ENCODE measurements around the gene DHX8.

Gene DHX8

GRCh38 chr17:43542859-43543258, 59.1 kb downstream of the DHX8 start:
- in situ Hi-C loops (cut with MboI; ENCODE audit: low pct_unique_long_range_greater_than_20kb, low sequenced_read_pairs), result no loop called here
- DNase-seq, result no peak

DNA sequence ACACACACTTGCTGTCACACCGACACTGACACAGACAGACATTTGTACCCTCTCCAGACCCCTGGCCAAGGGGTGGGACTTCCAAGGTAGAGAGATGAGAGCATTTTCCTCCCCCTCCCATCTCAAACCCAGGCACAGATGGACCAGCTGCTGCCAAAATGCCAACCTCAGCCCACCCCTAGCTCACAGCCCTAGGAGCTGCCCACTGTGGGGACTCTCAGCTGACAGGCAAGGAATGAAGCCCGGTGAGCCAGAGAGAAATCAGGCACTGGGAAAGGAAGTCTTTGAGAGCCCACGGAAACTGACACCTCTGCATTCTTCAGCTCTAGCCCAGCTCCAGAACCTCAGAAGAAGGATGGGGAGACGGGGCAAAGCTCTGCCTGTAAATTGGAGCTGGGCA, 59.5 kb downstream of the DHX8 start:
- in situ Hi-C loops (cut with MboI; ENCODE audit: low pct_unique_long_range_greater_than_20kb, low sequenced_read_pairs), result no loop called here
- no peak for DNase-seq

- in situ Hi-C loops (cut with MboI; ENCODE audit: low pct_unique_long_range_greater_than_20kb, low sequenced_read_pairs), result no loop called here
- peak; percentile 54 for DNase-seq
Measured at GRCh38 chr17:43543771-43544575, 60.2 kb downstream of the DHX8 start.

DNA sequence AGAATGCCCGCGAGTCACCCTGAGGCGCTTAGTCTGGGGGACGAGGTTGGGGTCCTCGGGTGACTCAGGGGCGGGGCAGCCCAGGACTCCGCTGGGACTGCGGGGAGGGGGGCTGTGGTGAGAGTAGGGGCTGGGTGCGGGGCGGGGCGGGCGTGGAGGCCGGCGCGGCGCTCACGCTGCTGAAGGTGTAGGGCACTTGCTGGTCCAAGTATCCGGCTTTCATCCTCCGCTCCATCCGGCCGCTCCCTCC, 61.5 kb downstream of the DHX8 start:
- DNase-seq, result peak; percentile 23
- in situ Hi-C loops (cut with MboI; ENCODE audit: low pct_unique_long_range_greater_than_20kb, low sequenced_read_pairs), result no loop called here

GRCh38 chr17:43546319-43547188, 62.8 kb downstream of the DHX8 start, which contains the start of gene ETV4:
Gene ETV4, minus strand, starts transcription at chr17:43546340. Its CDS starts 723 bp downstream, at chr17:43545617.
- in situ Hi-C loops (cut with MboI; ENCODE audit: low pct_unique_long_range_greater_than_20kb, low sequenced_read_pairs), result no loop called here
- DNase-seq, result peak; percentile 98

DNA sequence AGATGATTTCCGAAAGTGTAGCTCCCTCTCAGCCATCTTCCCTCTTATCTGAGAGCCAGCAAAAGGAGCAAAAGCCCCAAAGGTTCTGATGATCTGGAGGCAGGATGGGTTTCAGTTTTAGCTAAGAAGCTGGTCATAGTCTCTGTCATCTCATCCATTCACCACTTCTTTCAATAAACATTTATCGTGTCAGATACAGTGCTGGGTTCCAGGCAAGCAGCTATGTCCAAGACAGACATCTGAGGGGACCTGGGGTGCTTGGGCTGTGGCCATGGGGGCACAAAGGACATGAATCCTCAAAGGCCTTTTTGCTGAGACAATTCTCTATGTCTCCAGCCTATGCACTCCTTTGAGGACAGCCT, 63.4 kb downstream of the DHX8 start:
- in situ Hi-C loops (cut with MboI; ENCODE audit: low pct_unique_long_range_greater_than_20kb, low sequenced_read_pairs), result no loop called here
- DNase-seq, result no peak

DNA sequence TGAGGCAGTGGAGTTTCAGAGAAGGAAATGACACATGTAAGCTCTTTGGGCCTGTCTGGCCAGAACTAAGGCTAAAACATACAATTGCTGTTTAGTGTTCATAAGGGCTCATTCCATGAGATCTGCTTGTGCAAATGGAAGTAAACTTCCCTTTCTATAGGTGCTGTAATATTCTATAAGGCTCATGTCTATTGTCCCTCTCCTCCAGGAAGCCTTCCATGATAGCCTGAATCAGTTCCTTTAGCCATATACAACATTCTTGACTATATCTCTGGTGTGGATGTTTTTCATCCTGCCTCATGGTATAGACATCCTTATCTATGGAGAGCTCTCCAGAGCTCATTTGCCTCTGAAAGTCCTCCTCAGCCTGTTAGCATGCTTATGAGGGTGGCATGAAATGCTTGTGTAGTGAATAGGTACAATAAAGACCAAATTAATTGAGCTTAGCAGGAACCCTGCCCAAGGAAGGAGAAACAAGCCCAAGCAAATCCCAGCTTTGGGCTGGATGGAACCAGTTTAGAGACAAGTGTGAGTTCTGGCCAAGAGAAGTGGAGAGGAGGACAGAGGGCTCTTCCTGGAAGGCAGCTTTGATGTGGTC, 64.0 kb downstream of the DHX8 start:
- DNase-seq, result no peak

DNA sequence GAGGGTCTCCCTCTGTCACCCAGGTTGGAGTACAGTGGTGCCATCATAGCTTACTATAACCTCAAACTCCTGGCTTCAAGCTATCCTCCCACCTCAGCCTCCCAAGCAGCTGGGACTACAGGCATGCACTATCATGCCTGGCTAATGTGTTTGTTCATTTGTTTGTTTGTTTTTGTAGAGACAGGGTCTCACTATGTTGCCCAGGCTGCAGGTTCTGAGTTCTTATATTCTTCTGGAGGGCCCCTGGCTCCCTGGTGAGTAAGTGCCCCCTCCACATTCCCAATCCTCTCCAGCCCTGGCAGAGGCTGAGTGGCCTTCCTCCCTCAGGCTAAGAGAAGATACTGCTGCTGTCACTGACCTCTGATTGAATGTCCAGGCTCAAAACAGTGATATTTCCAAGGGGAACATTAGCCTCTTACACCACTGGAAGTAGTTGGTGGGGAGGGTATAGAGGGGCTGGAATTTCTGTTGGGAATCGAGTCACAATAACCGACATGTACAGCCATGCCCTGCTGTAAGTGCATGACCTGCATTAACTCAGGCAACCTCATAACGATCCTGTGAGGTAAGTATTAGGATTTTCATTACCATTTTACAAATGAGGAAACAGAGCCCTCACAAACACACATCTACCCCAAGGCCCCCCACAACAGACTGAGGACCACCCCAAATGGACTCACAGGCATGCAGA, 65.1 kb downstream of the DHX8 start:
- no peak for DNase-seq
- in situ Hi-C loops (cut with MboI; ENCODE audit: low pct_unique_long_range_greater_than_20kb, low sequenced_read_pairs), result no loop called here

More for the DNA sequence above, 64.0 kb downstream of the DHX8 start:
- in situ Hi-C loops (cut with MboI; ENCODE audit: low pct_unique_long_range_greater_than_20kb, low sequenced_read_pairs), result no loop called here

- in situ Hi-C loops (cut with MboI; ENCODE audit: low pct_unique_long_range_greater_than_20kb, low sequenced_read_pairs), result no loop called here
- no peak for DNase-seq
Measured at GRCh38 chr17:43549496-43549895, 65.7 kb downstream of the DHX8 start.

DNA sequence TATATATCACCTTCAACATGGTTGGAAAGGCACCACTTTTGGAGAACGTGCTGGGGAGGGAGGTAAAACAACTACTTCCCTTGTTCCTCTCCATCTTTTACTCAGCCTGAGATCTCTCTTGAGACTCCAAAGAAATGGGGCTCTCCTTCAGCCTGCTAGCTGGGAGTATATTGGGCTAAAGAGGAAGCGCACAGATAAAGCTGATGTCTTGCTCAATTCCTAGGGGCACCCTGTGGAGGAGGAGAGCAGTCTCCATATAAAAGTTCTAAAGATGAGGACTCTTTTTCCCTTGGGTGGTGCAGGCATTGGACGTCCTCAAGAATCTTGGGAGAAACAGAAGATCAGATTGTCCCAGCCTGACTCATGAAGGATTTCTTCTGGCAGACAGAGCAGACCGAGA, 67.0 kb downstream of the DHX8 start:
- no peak for DNase-seq
- in situ Hi-C loops (cut with MboI; ENCODE audit: low pct_unique_long_range_greater_than_20kb, low sequenced_read_pairs), result no loop called here

DNA sequence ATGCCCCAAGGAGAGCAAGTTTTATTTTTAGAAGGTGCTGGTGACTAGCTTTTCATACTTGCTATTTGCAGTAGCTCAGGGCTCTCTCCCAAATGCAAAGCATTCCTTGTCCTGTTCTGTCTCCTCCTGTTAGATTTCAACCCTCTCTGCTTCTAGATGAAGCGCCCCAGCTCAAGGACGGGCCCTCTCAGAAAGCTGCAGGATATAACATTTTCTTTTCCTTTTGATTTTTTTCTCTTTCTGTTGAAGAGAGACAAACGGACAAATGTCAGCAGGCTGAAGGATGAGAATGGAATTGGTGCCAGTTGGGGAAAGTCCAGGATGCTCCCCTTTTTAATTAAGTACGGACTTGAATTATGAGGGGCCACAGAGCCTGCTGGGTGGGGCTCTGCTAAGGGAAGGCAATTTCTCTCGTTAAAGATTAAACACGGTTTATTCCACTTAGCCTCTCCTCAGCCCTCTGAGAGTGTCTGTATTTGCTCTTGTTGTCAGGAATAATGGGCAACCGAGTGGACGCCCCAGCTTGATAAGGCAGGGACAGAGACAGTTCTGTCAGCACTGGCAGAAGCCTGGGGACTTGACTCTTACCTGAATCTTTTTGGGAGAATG, 68.6 kb downstream of the DHX8 start:
- in situ Hi-C loops (cut with MboI; ENCODE audit: low pct_unique_long_range_greater_than_20kb, low sequenced_read_pairs), result no loop called here
- no peak for DNase-seq

- DNase-seq, result no peak
- in situ Hi-C loops (cut with MboI; ENCODE audit: low pct_unique_long_range_greater_than_20kb, low sequenced_read_pairs), result no loop called here
Measured at GRCh38 chr17:43553573-43553972, 69.8 kb downstream of the DHX8 start.

DNA sequence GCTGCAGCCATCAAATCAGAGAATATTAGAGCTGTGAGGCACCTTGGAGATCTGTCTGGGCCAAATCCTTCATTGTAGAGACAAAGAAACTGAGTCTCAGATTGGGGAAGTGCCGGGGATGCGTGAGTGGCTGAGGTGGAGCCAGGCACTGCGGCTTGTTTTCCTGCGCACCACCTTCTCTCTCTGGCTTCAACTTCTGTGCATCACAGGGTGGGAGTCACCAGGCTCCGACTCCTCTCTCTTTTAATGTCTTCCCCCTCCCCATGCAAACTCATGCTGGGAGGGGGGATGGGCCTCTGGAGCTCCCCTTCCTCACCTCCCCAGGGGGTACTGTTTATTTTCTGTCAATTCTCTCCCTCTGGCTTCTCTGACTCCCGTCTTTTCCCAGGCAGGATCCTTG, 71.1 kb downstream of the DHX8 start:
- in situ Hi-C loops (cut with MboI; ENCODE audit: low pct_unique_long_range_greater_than_20kb, low sequenced_read_pairs), result no loop called here
- peak; percentile 43 for DNase-seq

DNA sequence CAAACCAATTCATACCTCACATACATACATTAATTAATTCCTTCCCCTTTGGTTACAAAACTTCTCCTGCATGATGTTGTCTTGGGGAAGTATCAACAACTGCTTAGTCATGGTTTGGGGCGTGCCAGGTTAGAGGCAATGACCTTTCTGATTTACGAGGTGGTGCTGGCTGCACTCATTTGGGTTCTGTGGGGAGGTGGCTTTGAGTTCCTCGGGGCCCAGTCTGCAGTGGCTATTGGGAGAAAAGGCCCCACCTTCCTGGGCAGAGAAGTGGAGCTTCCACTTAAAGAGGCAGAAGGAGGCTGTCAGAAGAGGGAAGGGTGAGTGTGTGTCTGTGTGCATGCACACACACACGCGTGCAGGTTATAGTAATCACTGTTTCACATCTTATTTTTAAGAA, 72.5 kb downstream of the DHX8 start:
- in situ Hi-C loops (cut with MboI; ENCODE audit: low pct_unique_long_range_greater_than_20kb, low sequenced_read_pairs), result no loop called here
- DNase-seq, result peak; percentile 82

- DNase-seq, result no peak
- in situ Hi-C loops (cut with MboI; ENCODE audit: low pct_unique_long_range_greater_than_20kb, low sequenced_read_pairs), result no loop called here
Measured at GRCh38 chr17:43558805-43559160, 75.0 kb downstream of the DHX8 start.

DNA sequence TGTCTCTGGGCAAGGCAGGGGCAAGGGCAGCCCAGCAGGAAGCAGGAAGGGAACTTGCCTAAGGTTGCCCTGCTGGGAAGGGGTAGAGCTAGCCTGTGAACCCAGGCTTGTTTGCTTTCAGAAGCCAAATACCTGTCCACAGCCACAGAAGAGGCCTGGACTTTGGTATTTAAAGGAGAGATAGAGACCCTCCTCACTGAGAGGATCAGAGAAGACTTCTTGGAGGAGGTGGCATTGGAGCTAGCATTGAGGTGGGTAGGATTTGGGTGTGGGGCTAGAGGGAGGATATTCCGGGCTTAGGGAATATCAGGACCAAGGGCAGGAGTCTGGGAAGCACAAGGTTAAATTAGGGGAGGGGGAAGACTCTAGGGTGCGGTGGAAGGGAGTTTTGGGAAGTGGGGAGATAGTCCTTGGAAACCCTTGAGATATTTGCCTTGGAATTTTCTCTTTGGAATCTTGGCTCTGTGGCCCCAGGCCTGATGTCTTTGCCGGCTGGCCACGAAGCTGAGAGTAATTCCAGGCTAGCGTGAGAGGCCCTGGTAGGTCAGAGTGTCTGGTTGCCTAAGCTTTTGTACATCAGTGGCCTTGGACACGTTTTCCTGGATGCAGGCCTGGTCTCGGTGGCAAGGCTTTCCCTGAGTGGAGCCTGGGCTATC, 75.5 kb downstream of the DHX8 start:
- no peak for DNase-seq
- in situ Hi-C loops (cut with MboI; ENCODE audit: low pct_unique_long_range_greater_than_20kb, low sequenced_read_pairs), result no loop called here

DNA sequence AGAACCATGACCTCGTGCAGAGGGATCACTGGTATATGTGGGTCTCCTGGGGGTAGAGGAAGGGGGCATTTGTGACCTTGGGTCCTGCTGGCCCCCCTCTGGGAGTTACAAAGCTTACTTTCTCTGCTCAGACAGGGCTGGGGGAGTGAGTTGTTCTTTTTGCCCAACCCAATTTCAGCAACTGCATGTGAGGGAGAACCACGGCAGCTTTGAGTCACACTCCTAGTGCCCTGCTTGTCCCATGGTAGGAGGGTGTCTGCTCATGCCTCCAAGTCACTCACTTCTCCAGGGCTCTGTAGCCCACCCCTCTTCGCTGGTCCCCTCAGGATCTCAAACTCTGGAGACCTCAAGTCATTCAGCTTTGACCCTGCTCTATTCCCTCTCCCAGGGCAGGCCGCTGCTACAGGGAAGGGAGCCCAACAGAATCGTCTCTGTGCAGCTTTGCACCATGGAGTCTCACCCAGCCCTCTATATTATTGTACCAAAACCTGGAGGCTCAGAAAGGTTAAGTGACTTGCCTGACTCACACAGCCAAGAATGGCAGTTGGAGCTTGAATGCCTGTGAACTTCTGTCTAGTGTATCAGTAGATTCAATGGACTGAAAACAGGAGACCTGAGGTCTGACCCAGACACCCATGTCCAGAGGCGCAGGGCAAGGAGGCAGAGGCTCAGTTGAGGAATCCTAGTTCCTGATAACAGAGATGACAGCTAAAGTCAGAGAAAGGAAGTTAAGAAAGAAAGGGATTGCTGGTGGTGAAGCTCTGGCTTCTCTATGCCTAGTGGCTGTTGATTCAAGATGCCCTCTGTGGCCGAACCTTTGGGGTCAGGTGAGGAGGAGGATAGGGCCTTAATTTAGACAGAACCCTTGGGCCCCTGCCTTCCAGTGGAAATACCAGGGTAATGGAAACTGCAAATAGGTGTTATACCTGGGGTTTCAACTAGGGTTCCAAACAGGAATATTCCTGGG, 77.0 kb downstream of the DHX8 start:
- in situ Hi-C loops (cut with MboI; ENCODE audit: low pct_unique_long_range_greater_than_20kb, low sequenced_read_pairs), result no loop called here
- DNase-seq, result no peak
